ENCODE data around the gene ENTPD3.

ENTPD3 gene

GRCh38 chr3:40464339-40465110 lies 77.5 kb downstream of the ENTPD3 start:
- DNase-seq = peak; percentile 31

GRCh38 chr3:40465111-40465407 lies 78.1 kb downstream of the ENTPD3 start:
- no peak for DNase-seq

- no peak for DNase-seq
These were observed 78.5 kb downstream of the ENTPD3 start for GRCh38 chr3:40465456-40465855.

- DNase-seq = no peak
These were observed 81.0 kb downstream of the ENTPD3 start for GRCh38 chr3:40468018-40468417.

- DNase-seq = no peak
These were observed 83.7 kb downstream of the ENTPD3 start for GRCh38 chr3:40470701-40471100.

- DNase-seq = peak; percentile 72
These were observed 89.8 kb downstream of the ENTPD3 start, which contains the start of gene ZNF619 for GRCh38 chr3:40476478-40477470. TSS of gene ZNF619 (plus strand) at chr3:40477122. CDS start at chr3:40477980, 858 bp downstream.

- no peak for DNase-seq
These were observed 90.7 kb downstream of the ENTPD3 start for GRCh38 chr3:40477666-40478065.
